Embryonic facial prominence (tissue), 1 donor: ENCODE measurements around the gene ZNF569.
"Not testable (repeated sequence)": the region's sequence is repeated elsewhere in the genome, so short reads cannot be mapped to it uniquely, and the experiment has no call there.

Experiments used
- DNase-seq: peaks from one replicate; pipeline ENCODE4 v3.0.0-alpha.2; 2016; ENCODE audit errors: extremely low spot score

Gene ZNF569

GRCh38 chr19:37401078-37401477 is 66.2 kb downstream of the ZNF569 start:
- no peak for DNase-seq

GRCh38 chr19:37391399-37391798 is 75.8 kb downstream of the ZNF569 start:
- not testable (repeated sequence) for DNase-seq

GRCh38 chr19:37389234-37389633 is 78.0 kb downstream of the ZNF569 start:
- no peak for DNase-seq

- peak; percentile 91 for DNase-seq
Measured at GRCh38 chr19:37370880-37371661, 96.2 kb downstream of the ZNF569 start, which contains the start of gene ZNF527. Gene ZNF527 (plus strand): TSS chr19:37371099. CDS start chr19:37374199, 3,100 bp downstream.

DNA sequence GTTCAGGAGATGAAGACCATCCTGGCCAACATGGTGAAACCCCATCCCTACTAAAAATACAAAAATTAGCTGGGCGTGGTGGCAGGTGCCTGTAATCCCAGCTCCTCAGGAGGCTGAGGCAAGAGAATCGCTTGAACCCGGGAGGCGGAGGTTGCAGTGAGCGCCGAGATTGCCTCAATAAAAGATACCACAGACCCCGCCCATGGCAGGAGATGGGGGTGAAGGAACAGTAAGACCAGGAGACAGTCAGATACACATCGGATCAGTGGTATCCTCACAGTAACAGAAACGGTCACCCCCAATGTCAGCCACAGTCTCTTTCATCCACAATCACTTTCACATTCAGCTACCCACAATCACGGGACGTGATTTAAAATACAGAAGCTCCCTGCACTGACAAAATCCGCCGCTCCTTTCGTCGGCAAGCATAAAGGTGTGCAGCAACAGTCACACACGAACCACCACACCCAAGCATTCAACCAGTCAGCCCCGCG is 96.8 kb downstream of the ZNF569 start:
- DNase-seq, result not testable (repeated sequence)

- no peak for DNase-seq
Measured at GRCh38 chr19:37362733-37363132, 104.5 kb downstream of the ZNF569 start.

- no peak for DNase-seq
Measured at GRCh38 chr19:37361994-37362393, 105.2 kb downstream of the ZNF569 start.
